CD4-positive, alpha-beta T cell (primary cell): ENCODE data around the gene CCNQ. TPM values are rescaled to one million over a fixed set of nuclear protein-coding genes. Genes with fewer than 3 reads are reported as not detected.

Experiments
- ATAC-seq: fragments of 200-7000 bp; cut with Tn5 transposase; one replicate; pipeline ENCODE4 v1.10.0; 2022; ENCODE audit warnings: mild to moderate bottlenecking; ENCODE audit not compliant: poor library complexity
- CTCF ChIA-PET: fragments of 350-600 bp; sonication (Branson Sonifier 250); formaldehyde crosslinking; loops from one replicate; lab custom pipeline; 2021; ENCODE audit warnings: antibody characterized with exemption, inconsistent platforms; lab: Charles Lee
- POLR2A ChIA-PET: fragments of 350-600 bp; sonication (Branson Sonifier 250); formaldehyde crosslinking; loops from one replicate; lab custom pipeline; 2021; ENCODE audit warnings: antibody characterized with exemption, inconsistent platforms; lab: Charles Lee
- DNase-seq, 14 experiments: peaks; one replicate each; pipeline ENCODE4 v3.0.0-alpha.2; 2013 to 2020; ENCODE audit warnings: mixed read lengths in 2 of 14
- H3K27ac ChIP-seq, 2 donors: one replicate each; pipeline versions ENCODE4 v1.5.1 to v1.7.0; 2013; ENCODE audit warnings: low read length in 2 of 2, low read depth in 1 of 2, mild to moderate bottlenecking in 1 of 2
- H3K27me3 ChIP-seq, 2 experiments: 1 replicate in 1 of 2; 2 replicates in 1 of 2; pipeline versions ENCODE4 v1.6.1 to v1.7.0; 2013; ENCODE audit warnings: low read length in 2 of 2, control low read depth in 1 of 2, mild to moderate bottlenecking in 1 of 2, moderate library complexity in 1 of 2; ENCODE audit not compliant: insufficient read depth in 2 of 2, control insufficient read depth in 1 of 2
- H3K36me3 ChIP-seq: one replicate; pipeline ENCODE4 v1.6.1; 2013; ENCODE audit warnings: low read length, control low read depth; ENCODE audit not compliant: insufficient read depth
- H3K4me1 ChIP-seq: one replicate; pipeline ENCODE4 v1.6.1; 2013; ENCODE audit warnings: low read length, control low read depth; ENCODE audit not compliant: insufficient read depth
- H3K4me3 ChIP-seq: one replicate; pipeline ENCODE4 v1.5.1; 2013; ENCODE audit warnings: mild to moderate bottlenecking, low read length, moderate library complexity
- H3K9me3 ChIP-seq, 2 experiments: 1 replicate in 1 of 2; 2 replicates in 1 of 2; pipeline versions ENCODE4 v1.6.1 to v1.7.0; 2013; ENCODE audit warnings: low read length in 2 of 2, mild to moderate bottlenecking in 2 of 2, control low read depth in 1 of 2, moderate library complexity in 1 of 2; ENCODE audit not compliant: control insufficient read depth in 1 of 2, insufficient read depth in 1 of 2
- H3K27ac Mint-ChIP-seq: one replicate; pipeline ENCODE4 v1.8.0; 2020; ENCODE audit warnings: mixed read lengths
- H3K27me3 Mint-ChIP-seq: one replicate; pipeline ENCODE4 v1.8.0; 2021; ENCODE audit warnings: mixed read lengths
- H3K36me3 Mint-ChIP-seq: one replicate; pipeline ENCODE4 v1.8.0; 2021; ENCODE audit warnings: low read depth, mixed read lengths
- H3K4me1 Mint-ChIP-seq: one replicate; pipeline ENCODE4 v1.8.0; 2021; ENCODE audit warnings: low read depth, mixed read lengths
- H3K4me3 Mint-ChIP-seq: one replicate; pipeline ENCODE4 v1.8.0; 2020; ENCODE audit warnings: mild to moderate bottlenecking, mixed read lengths
- H3K9me3 Mint-ChIP-seq: one replicate; pipeline ENCODE4 v1.8.0; 2020; ENCODE audit warnings: mixed read lengths
- intact Hi-C, 2 experiments: fragments of 100-400 bp; cut with DNase I in 1 of 2; cut with micrococcal nuclease in 1 of 2; formaldehyde crosslinking; loops; one replicate each; pipeline versions ENCODE4 v1.15.1 to v1.9.0; 2023 to 2025; cut with DNase I, micrococcal nuclease
- total RNA-seq, 174 experiments: library from RNA in 2 of 174; stranded (reverse) in 2 of 174; gene quantifications; one replicate each; pipeline ENCODE4 v1.2.3 and lab custom pipeline; 2021 to 2026
- TF ChIP-seq, protein P1 (sequence below): fragments of 200-600 bp; IDR thresholded peaks from one replicate; pipeline ENCODE4 v1.8.0; 2022; ENCODE audit warnings: antibody characterized with exemption, mild to moderate bottlenecking

Gene CCNQ
- total RNA-seq, 2 experiments from 2014 or later: 13.9 to 14.1 TPM

DNA sequence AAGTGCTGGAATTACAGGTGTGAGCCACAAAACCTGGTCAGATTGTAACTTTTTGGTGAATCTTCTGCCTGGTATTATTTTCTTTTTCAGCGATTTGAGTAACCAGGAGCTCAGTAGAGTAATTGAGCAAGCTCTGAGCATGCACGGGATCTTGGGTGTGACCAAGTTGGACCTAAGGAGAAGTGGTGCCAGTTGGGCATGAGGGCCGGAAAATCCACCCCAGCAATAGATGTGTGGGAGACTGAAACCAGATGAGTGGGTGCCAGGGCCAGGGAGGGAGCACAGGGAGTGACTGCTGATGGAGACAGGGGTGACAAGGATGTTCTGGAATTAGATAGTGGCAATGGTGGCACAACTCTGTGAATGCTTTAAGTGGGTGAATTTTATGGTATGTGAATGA is 3.7 kb upstream of the CCNQ start:
- no peak overlapping the region for H3K4me3 Mint-ChIP-seq
- no peaks in the 10 kb centered on the region for H3K27me3 Mint-ChIP-seq
- no peaks in the 10 kb centered on the region for H3K9me3 ChIP-seq
- H3K27ac Mint-ChIP-seq: no peak overlapping the region
- H3K27ac ChIP-seq: no peak overlapping the region
- DNase-seq: no peak
- H3K36me3 ChIP-seq: no peaks in the 10 kb centered on the region
- intact Hi-C loops: loop anchor here in 1 of 2 experiments (5.0 kb wide), 2 partner anchors 120 to 660 kb away; partner anchors contain the start of genes ABCD1 and BCAP31
- H3K4me1 Mint-ChIP-seq: peaks cover 38% of the 10 kb centered on the region
- POLR2A ChIA-PET: no interaction called here
- no peaks in the 10 kb centered on the region for H3K27me3 ChIP-seq
- no peaks in the 10 kb centered on the region for H3K36me3 Mint-ChIP-seq
- TF ChIP-seq, protein P1, sequence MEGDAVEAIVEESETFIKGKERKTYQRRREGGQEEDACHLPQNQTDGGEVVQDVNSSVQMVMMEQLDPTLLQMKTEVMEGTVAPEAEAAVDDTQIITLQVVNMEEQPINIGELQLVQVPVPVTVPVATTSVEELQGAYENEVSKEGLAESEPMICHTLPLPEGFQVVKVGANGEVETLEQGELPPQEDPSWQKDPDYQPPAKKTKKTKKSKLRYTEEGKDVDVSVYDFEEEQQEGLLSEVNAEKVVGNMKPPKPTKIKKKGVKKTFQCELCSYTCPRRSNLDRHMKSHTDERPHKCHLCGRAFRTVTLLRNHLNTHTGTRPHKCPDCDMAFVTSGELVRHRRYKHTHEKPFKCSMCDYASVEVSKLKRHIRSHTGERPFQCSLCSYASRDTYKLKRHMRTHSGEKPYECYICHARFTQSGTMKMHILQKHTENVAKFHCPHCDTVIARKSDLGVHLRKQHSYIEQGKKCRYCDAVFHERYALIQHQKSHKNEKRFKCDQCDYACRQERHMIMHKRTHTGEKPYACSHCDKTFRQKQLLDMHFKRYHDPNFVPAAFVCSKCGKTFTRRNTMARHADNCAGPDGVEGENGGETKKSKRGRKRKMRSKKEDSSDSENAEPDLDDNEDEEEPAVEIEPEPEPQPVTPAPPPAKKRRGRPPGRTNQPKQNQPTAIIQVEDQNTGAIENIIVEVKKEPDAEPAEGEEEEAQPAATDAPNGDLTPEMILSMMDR: no peak
- H3K4me3 ChIP-seq: no peak overlapping the region
- ATAC-seq: no peak
- no peaks in the 10 kb centered on the region for H3K9me3 Mint-ChIP-seq
- peaks cover 33% of the 10 kb centered on the region for H3K4me1 ChIP-seq
- CTCF ChIA-PET: no interaction called here

DNA sequence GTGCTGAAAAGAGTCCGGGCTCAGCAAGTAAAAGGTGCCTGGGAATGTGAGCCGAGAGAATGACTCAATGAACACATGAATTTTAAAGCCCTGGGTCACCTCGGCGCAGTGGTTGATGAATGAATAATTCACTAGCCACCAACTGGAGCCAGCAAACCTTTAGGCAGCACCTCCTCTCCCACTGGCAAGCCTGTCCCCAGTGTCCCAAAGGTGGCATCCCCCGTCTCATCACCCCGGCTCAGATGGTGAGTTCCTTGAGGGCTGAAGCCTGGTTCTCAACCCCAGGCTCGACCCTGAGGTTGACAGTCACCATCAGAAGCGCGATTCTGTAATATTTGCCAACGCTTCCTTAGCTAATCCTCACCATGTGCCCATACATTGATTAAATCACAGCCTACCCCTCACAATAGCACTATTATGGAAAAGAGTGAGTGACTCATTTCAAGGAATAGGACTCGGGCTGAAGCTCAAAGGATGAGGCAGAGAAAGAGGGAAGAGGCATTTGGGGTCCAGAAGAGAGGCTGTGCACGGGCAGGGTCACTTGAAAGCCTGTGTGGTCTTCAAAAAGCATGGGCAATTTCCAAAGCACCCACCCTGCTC is 2.7 kb upstream of the CCNQ start:
- Histone ChIP-seq H3K27ac (no peak overlapping the region), H3K9me3 (no peaks in the 10 kb centered on the region), H3K27me3 (no peaks in the 10 kb centered on the region), H3K4me1 (peaks cover 42% of the 10 kb centered on the region), H3K4me3 (no peak overlapping the region), H3K36me3 (peaks cover 4% of the 10 kb centered on the region)
- no peak for ATAC-seq
- ChIA-PET CTCF (interaction anchor here (1.5 kb wide), 1 partner anchor 62 kb away, joined by 4 read pairs; no protein-coding TSS in a partner anchor), POLR2A (no interaction called here)
- DNase-seq: no peak
- no peak overlapping the region for H3K27ac Mint-ChIP-seq
- peak overlapping the region; percentile 63 for H3K4me3 Mint-ChIP-seq
- intact Hi-C loops: loop anchor here in 1 of 2 experiments (5.0 kb wide), 2 partner anchors 121 to 659 kb away; partner anchors contain the start of genes ABCD1 and BCAP31
- H3K36me3 Mint-ChIP-seq: peaks cover 6% of the 10 kb centered on the region
- no peaks in the 10 kb centered on the region for H3K27me3 Mint-ChIP-seq
- H3K4me1 Mint-ChIP-seq: peaks cover 45% of the 10 kb centered on the region
- no peaks in the 10 kb centered on the region for H3K9me3 Mint-ChIP-seq
- TF ChIP-seq, protein P1: no peak

DNA sequence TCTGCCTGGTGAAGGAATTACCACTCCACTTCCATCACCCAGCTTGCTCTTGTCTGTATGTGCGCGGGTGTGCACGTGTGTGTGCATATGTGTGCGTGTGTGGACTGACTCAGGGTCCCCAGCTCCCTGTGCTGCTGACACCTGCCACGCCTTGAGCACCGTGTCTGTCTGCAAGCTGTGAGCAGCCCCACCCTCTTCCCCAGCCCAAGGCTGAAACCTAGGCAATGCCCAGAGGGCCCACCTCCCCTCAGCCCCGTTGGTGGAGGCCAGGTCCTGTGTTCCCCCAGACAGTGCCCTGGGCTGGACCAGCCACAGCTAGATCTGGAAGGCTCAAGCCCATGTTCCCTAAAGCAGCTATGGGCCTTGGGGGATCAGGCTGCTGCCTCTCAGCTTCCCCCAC is 2.0 kb upstream of the CCNQ start:
- Mint-ChIP-seq H3K9me3 (no peaks in the 10 kb centered on the region), H3K27me3 (no peaks in the 10 kb centered on the region), H3K36me3 (peaks cover 9% of the 10 kb centered on the region), H3K4me3 (peak overlapping the region; percentile 58), H3K4me1 (peaks cover 45% of the 10 kb centered on the region), H3K27ac (no peak overlapping the region)
- Histone ChIP-seq H3K4me3 (no peak overlapping the region), H3K27me3 (no peaks in the 10 kb centered on the region), H3K4me1 (peaks cover 48% of the 10 kb centered on the region), H3K9me3 (no peaks in the 10 kb centered on the region), H3K27ac (no peak overlapping the region), H3K36me3 (peaks cover 4% of the 10 kb centered on the region)
- no peak for ATAC-seq
- ChIA-PET CTCF (interaction anchor here (1.5 to 2.3 kb wide), 2 partner anchors 9 to 61 kb away, joined by 4 to 11 read pairs; no protein-coding TSS in a partner anchor), POLR2A (interaction anchor here (1.0 kb wide), 1 partner anchor 659 kb away, joined by 3 read pairs; no protein-coding TSS in a partner anchor)
- intact Hi-C loops: loop anchor here in 1 of 2 experiments (5.0 kb wide), 2 partner anchors 121 to 659 kb away; partner anchors contain the start of genes ABCD1 and BCAP31
- TF ChIP-seq, protein P1: no peak
- no peak for DNase-seq
